DMS114 treated with DMSO at 0.1 percent for 48 hours (cell line): ENCODE data around the gene PAM.

ENCODE experiments used
- DNase-seq: peaks from one replicate; lab custom pipeline; 2025; ENCODE audit not compliant: unreplicated experiment; lab: John Stamatoyannopoulos, UW

PAM gene

DNA sequence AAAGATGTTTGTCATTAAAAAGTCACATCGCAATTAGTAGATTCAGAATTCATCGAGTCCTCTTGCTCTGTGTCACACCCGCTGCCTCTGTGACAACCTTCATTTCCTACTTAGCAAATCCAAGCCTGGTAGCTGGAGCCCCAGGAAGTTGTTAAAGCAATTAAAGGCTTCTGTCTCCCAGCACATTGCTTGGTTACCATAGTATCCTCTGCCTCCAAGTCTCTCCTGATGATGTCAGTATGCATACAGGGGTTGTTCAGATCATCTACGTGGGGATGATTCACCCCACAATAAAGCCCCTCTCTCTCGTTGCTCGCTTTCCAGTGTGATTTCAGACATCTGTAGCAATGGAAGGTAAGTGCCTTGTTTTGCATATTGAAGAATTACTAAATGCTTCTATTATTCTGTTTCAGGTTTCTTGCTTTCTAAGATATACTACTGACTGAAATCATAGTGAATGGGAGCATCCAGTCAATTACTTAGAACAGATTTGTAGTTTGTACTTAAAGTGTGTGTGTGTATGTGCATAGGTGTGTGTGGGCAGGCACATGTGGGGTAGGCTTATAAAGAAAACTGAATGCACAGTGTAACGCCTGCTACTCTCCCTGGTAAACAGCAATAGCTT lies 52.9 kb downstream of the PAM start:
- no peak for DNase-seq

DNA sequence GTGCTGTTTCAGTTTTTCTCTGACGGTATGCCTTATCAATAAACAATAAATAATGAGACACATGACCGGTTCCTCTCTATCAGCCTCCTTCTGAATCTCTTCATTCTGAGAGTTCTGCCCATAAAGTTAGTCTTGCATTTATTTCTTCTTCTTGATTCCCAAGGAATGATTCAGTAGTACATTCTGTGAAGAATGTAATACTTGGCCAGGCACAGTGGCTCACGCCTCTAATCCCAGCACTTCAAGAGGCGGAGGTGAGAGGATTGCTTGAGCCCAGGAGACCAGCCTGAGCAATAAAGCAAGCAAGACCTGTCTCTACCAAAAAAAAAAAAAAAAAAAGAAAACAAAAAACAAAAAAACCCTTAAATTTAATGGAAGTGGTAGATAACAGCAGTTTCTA lies 53.9 kb downstream of the PAM start:
- DNase-seq, result no peak

DNA sequence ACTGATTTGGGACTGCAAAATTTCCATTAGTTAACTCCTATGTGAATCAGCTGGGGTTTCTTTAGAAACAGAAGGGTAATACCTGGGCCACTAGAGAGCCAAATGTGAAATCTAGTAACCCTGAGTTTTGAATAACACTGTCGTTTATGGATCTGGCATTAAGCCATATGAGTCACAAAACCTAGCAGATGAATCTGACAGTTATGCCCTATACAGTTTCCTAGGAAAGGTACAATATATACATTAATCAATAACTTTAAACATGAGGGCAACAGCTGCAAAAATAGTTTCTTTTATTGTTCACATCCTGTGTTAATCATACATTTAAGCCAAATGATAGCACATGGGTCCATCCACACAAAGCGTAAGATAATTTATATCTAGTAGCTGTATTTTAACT lies 56.9 kb downstream of the PAM start:
- DNase-seq, result no peak

DNA sequence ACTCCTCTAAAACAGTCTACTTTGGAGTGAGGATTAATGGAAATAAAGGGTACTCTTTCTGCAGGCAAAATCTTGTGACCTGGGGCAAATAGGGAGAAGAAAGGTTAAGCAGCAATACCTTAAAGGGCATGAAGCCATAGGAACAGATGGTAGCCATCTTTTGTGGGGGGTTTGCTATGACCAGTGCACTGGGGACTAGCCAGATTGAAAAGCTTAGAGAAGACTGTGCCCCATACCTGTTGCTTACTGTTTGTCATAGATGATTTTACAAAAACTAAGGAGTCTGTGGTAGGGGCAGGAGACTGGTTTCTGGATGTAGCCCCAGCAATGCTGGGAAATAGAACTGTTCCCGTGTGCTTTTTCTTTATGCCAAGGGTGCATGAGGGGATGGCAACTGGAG lies 58.6 kb downstream of the PAM start:
- no peak for DNase-seq

DNA sequence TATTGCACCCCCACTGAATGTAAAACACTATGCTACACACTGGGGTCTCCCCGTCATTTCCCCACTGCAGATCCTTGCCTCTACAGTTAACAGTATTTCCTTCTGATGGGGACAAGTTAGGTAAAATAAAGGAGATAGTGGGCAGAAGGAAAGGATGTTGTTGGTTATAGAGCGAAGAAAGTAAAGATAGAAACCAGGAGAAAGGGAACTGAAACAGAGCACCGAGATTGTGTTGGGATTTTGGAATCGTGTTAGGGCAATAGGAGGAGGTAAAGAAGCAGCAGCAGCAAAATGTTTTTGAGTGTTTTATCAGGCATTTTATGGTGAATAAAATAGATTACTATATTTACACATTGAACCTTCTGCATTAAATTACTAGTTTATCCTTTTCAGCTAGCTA lies 60.0 kb downstream of the PAM start:
- DNase-seq, result no peak

DNA sequence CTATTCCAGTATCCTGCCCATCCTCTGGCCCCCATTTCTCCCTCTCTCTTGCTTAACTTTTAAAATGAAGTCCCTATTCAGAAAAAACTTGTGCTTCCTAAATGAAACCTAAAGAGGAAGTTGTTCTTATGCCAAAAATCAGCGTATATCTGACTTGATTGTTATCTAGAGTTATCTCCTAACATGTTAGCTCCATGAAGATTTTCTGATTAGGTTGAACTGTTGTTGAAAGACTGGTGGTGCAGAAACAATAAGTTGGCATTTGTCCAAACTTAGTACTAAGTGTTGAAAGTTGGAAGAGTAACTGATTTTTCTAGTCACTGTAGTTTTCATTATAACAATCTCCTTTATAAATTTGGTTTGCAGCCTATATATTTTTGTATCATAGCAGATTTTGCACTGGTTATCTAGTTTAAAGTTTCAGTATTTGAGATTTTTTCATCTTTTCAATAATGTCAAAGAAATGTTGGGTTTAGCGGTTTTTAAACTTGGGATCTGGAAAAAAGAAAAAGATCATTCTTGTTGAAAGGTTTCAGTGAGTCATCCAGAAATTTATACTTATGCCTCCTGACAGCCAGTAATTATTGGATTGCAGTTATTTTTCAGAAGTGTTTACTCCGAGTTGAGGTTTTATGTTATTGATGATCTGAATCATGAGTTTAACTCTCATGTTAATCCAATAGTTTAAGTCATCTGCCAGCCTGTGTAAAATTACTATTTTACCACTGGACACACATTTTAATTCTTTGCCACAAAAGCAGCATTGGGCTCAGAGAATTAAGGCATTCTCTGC lies 60.6 kb downstream of the PAM start:
- no peak for DNase-seq

DNA sequence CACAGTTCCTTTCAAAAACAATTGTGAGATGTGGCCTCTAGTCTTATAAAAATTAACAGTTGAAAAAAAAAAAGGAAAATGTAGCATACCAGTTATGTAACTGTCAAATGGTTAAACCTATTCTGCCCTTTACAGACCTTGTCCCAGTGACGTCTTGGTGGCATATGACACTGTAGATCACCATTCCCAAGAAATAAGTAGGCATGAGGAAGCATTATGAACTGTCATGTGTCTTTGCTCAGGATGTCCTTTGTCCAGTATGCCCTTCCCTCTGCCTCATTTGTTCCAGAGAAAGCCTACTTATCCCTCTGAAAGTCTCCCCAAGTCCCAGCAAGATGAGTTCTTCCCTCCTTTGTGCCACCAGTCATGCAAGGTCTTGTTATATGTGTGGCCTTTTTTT lies 63.2 kb downstream of the PAM start:
- no peak for DNase-seq

DNA sequence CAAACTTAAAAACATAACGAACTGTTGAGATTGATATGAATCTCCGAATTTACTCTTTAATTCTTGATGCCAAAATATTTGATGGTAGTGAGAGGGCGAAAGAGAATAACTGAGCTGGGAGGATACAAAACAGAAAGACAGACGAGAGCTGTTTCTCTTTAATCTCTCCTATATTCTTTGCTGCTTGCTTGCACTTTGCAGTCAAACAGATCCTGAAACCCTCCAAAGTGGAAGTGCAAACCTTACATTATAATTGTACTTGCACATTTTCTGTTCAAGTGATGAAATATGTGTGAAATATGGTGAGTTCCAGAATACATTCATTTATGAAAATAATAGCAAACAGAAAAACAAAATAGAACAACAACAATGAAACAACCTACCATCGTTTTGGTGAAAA lies 63.8 kb downstream of the PAM start:
- DNase-seq, result no peak

DNA sequence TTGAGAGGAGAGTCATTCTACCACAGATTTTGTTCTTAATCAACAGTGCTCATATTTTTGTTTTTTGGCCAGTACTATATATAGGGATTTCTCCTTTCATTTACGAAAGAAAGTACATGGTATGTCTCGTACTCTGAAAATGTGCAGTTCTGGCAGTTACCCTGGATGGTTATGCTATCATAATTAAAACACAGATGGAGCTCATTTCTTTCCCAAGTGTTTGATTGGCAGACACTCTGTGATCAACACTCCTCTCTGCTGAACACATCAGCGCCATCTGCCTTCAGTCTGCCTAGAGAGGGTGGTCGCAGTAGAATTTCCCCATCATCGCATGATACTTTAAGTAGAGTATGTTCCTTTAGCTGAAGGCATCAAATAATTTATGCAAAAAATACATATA lies 64.5 kb downstream of the PAM start:
- DNase-seq, result no peak

DNA sequence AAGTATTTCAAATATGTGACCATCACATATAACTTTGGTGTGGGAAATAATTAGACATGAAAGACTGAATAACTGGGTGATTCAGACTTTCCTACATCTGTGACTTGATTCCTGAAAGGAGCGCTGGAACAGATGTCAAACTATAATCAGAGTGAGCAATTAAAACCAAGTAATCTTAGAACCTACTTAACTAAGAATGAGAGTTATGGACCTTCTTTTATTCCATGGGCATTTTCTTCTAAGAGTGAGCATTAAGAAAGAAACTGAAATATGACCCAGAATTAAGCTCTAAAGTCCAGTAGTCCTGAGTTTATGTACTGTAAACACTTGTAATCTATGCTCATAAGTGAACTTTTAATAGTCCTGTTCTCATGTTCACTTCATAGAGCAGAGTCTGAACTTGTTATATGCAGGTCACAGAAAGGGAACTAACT lies 68.4 kb downstream of the PAM start:
- no peak for DNase-seq

DNA sequence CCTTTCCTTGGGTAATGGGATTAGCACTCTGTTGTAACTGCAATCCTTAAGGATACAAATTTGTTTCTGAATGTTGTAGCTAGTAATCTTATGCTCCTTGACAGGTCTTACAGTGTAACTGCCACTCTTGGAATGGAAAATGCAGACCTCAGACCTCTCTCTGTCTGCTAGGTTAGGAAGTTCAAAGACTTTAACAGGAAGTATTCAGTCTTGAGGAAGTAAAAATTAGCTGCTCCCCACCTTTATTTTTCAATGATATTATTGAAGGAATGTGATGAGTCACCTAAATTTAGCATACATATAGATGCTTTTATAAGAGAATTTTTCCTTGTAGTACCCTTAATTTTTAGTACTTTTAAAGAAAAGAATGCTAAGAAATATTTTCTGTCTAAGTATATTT lies 71.5 kb downstream of the PAM start:
- DNase-seq, result no peak

DNA sequence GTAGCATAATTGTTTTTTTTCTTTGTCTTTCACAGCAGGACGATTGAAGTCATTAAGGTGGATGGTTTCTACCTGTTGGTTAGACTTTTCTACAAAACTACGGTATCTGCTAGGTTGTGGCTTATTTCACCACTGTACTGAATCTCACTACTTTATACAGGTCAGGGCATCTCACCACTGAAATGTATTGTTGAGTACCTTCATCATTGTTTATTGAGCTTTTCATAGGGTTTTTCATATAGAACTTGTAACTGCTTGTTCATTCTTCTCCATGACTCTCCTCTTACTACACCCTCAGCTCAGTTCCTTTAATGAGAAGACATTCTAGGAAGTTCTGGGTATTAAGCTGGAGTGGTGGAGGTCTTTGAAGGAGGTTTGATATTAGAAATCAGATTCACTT lies 75.1 kb downstream of the PAM start:
- no peak for DNase-seq

DNA sequence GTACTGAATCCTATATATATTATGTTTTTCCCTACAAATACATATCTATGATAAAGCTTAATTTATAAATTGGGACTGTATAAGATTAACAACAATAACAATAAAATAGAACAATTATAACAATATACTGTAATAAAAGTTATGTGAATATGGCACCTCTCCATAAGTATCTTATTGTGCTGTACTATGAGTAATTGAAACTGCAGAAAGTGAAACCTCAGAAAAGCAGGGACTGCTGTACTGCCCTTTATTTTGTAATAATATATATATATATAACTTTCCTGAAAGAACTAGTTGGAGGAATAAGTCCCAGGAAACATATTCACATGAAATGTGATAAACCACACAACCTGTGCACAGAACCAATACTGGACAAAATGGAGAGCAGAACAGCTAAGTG lies 77.3 kb downstream of the PAM start:
- no peak for DNase-seq

DNA sequence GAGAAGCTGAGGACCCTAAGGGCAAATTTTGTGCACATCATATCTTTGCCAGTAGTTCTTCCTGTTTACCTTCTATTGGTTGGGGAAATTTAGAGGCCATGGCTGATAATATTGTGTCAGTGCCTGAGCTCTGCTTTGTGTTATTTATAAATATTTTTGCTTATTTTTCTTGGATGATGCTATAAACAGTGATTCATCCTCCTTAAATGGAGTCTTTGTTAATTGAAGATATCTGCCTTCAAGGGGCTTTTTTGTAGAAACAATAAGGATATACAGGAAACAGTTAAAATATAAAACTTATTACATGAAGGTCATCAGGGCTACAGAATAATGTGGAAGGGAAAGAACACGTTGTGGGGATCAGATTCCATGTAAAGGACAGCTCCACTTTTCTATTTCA lies 78.0 kb downstream of the PAM start:
- DNase-seq, result no peak

DNA sequence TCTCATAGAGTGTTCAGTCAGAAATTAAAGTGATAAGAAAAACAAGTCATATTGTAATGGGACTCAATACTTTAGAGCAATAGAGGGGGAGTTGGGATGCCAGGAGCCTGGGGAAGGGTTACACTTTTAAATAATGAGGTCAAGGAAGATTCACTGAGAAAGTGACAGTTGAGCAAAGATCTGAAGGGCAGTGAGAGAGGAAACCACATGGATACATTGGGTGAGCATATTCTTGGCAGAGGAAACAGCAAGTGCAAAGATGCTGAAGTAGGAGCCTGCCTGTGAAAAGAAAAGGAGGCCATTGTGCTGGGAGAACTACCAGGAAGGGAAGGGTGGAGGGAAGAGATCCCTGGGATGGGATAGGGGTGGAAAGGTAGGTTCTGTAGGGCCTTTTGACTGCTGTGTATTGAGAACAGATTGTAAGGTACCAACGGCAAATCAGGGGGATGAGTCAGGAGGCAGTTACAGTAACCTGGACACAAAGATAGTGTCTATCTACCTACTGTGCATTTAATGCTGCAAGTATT lies 79.4 kb downstream of the PAM start:
- DNase-seq, result no peak

DNA sequence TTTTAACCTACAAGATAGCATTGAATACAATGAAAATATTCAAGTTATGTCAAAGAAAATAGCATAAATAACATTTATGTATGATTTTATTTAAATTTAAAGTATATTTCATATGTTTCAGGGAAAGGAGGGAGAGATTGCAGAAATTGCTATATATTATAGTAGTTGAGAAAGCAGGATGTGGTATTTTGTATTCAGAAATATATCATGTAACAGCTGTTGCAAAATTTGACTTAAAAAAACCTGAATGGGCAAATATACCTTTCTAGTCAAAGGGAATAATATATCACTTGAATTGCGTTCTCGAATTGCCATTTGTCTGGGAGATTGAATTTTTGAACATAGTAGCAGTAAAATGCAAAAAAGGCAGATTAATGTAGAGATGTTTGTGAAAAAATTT lies 80.6 kb downstream of the PAM start:
- DNase-seq, result no peak

DNA sequence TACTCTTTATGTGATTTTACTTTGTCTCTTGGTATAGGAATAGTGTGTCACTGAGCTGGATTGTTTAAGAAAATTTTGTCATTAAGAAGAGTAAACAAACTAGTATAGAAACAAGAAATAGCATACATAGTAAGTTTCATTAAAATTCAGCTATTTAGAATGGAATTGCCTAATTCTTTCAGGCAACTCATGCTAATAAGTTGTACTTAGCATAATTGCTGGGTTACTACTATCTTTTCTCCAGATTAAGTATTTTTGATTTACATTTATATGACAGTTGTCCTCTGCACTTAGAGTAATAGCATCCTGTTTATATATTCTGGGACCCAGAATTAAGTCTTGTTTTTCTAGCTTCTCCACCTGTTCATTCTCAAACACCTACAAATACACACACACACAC lies 85.9 kb downstream of the PAM start:
- no peak for DNase-seq

DNA sequence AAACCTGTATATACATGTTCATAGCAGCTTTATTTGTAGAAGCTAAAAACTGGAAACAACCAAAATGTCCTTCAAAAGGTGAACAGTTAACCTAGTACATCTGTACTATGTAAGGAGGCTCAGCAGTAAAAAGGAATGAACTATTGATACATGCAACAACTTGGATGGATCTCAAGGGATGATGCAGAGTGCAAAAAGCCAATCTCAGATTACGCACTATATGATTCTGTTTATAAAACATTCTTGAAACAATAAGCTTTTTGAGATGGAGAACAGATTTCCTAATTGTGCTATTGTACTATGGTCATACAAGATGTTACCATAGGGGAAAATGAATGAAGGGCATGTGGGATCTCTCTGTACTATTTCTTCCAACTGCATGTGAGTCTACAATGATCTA lies 88.9 kb downstream of the PAM start:
- DNase-seq, result no peak

DNA sequence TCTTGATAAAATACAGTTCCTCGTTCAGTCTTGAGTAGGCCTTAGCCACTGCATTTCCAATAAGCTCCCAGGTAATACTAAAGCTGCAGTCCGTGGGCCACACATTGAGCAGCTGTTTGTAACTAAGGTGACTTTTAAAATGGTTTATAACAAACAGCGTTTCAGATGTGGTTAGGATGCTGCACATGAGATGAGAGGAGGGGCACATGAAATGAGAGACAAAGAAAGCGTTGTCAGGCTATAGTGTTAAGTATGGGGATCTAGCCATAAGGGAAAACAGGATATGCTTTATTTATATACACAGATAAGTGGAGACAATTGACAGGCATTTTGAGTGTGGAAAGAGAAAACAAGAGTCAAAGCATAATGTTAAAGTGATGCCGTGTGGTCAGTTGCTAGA lies 89.9 kb downstream of the PAM start:
- no peak for DNase-seq

DNA sequence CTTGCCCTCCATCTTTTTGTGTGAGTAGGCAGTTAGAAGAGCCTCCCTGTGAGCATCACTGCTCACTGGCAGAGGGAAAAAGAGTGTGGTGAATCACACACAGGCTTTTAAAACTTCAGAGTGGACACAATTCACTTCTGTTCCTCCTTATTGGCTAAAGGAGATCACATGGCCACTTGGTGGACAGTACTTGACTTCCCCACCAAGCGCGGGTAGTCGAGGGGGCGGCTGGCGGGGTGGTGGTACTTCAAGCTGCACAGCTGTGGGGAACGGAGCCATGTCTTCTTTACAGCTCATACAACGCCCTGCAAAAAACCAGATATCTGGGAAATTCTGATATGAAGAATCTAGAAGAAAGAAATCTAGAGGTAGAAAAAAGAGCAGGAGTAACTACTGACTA lies 95.4 kb downstream of the PAM start:
- DNase-seq, result no peak

DNA sequence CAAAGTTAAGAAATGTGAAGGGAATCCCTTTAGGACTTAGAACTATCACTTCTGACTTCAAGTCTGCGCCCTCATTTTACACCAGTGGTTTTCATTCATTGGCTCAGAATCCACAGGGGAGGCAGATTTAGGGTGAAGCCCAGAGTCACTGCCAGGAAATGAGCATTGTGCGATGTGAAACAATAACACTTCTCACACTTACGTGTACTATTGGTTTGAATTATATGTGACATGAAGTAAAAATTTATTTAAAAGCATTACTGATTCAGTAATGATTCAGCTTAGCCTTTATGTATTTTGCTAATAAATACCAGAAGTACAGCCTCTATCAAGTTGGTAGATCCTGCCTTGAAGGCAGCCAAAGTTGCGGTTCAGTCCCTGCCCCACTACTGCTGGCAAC lies 98.6 kb downstream of the PAM start:
- no peak for DNase-seq

DNA sequence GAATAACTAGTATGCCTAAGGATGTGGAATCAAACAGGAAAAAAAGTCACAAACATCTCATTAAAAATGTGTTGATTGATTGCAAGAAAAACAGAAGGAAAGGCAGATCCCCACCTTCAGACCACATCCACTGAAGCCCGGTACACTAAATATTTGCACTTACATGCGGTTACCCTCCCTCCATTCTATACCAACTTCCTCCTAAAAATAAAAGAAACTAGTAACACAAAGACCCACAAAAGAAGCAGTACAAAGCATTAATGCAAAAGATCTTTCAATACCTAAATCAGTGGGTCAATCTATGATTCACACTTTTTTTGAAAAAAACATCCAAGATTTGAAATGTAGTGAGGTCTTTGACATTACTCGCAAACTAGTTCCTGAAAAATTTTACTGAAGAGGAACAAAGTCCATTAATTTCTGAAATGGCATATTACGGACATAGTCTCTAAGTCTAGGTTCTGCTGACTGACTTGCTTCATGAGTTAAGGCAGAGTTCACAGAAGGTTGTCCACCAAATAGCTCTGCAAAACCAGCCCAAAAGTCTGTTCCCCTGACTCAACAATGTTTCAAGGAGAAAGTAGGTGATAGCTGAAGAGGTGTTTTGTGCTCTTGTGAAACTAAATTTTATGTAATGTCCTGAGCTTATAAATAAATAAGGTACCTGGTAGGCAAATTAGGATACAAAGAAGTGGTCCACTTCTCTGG lies 100.7 kb downstream of the PAM start:
- DNase-seq, result no peak
